HepG2 (cell line): ENCODE measurements around the gene KIF20A. TPM values are rescaled to one million over a fixed set of nuclear protein-coding genes. Genes with fewer than 3 reads are reported as not detected.

Experiments used
- ATAC-seq: fragments of 200-7000 bp; cut with Tn5 transposase; 3 replicates; pipeline ENCODE4 v1.9.1; 2020; ENCODE audit warnings: mild to moderate bottlenecking, moderate library complexity
- BruUV-seq: library from RNA; stranded (reverse); fragments of 400-500 nt; replicated peaks from 2 replicates; lab custom pipeline; 2021; lab: Mats Ljungman, UMichigan
- CTCF ChIA-PET: fragments of 300-600 bp; formaldehyde crosslinking; extraction: SDS; loops from one replicate; lab custom pipeline; 2021; ENCODE audit warnings: low total read pairs, inconsistent platforms, low intra/inter-chr PET ratio; lab: Yijun Ruan, JAX
- POLR2A ChIA-PET: fragments of 350-600 bp; sonication (Branson Sonifier 250); formaldehyde crosslinking; loops from one replicate; lab custom pipeline; 2020; ENCODE audit warnings: antibody characterized with exemption, inconsistent platforms; lab: Yijun Ruan, JAX
- DNase-seq: peaks from one replicate; pipeline ENCODE4 v3.0.0-alpha.2; 2015; ENCODE audit warnings: low spot score
- FAIRE-seq: peaks from 3 replicates; lab custom pipeline; 2011; peaks lifted over from hg19 to GRCh38; lab: Jason Lieb, UNC
- H2AFZ ChIP-seq: one replicate; pipeline ENCODE4 v1.6.1; 2011; ENCODE audit warnings: low read length, inconsistent platforms
- H3K27ac ChIP-seq: fragments of 300-600 bp; 3 replicates; pipeline ENCODE4 v1.8.0; 2011; ENCODE audit warnings: mixed run types, mild to moderate bottlenecking, mixed read lengths, low read length, inconsistent platforms; ENCODE audit not compliant: insufficient read depth; ENCODE audit errors: extremely low read length
- H3K27me3 ChIP-seq, 2 experiments: fragments of 200-600 bp in 1 of 2; 2 replicates in 1 of 2; 3 replicates in 1 of 2; pipeline versions ENCODE4 v1.6.0 to v1.8.0; 2011; ENCODE audit warnings: low read length in 2 of 2, mild to moderate bottlenecking in 2 of 2, moderate library complexity in 2 of 2, inconsistent platforms in 1 of 2; ENCODE audit not compliant: insufficient read depth in 2 of 2, control insufficient read depth in 1 of 2
- H3K36me3 ChIP-seq, 2 experiments: fragments of 200-600 bp in 1 of 2; replicated peaks in 1 of 2; 2 replicates in 1 of 2; 3 replicates in 1 of 2; pipeline versions ENCODE4 v1.5.1 to v1.8.0; 2011; ENCODE audit warnings: low read length in 2 of 2, inconsistent platforms in 1 of 2; ENCODE audit not compliant: insufficient read depth in 2 of 2, control insufficient read depth in 1 of 2
- H3K4me1 ChIP-seq: 2 replicates; pipeline ENCODE4 v1.5.1; 2012; ENCODE audit warnings: low read length, inconsistent platforms; ENCODE audit not compliant: insufficient read depth
- H3K4me2 ChIP-seq: 2 replicates; pipeline ENCODE4 v1.6.0; 2011; ENCODE audit warnings: low read depth, low read length, inconsistent platforms
- H3K4me3 ChIP-seq, 3 experiments: fragments of 200-600 bp in 1 of 3; sonication (generic), shearing (Covaris generic) in 1 of 3; replicated peaks in 1 of 3; 2 replicates each; pipeline ENCODE4 v1.5.1; 2011 to 2016; ENCODE audit warnings: low read length in 3 of 3, inconsistent platforms in 2 of 3, low read depth in 2 of 3, mild to moderate bottlenecking in 2 of 3, control low read depth in 1 of 3, mixed read lengths in 1 of 3; ENCODE audit not compliant: insufficient read depth in 1 of 3
- H3K79me2 ChIP-seq: one replicate; pipeline ENCODE4 v1.6.1; 2011; ENCODE audit warnings: low read length, inconsistent platforms; ENCODE audit not compliant: insufficient read depth
- H3K9ac ChIP-seq: 2 replicates; pipeline ENCODE4 v1.6.0; 2011; ENCODE audit warnings: mild to moderate bottlenecking, low read depth, low read length, inconsistent platforms; ENCODE audit not compliant: insufficient read depth
- H3K9me3 ChIP-seq: 2 replicates; pipeline ENCODE4 v1.5.1; 2012; ENCODE audit warnings: mild to moderate bottlenecking, low read length
- H4K20me1 ChIP-seq: 2 replicates; pipeline ENCODE4 v1.6.0; 2011; ENCODE audit warnings: inconsistent platforms, mild to moderate bottlenecking, low read length, moderate library complexity; ENCODE audit not compliant: insufficient read depth
- ELF3 ChIP-seq: IDR thresholded peaks from 2 replicates; pipeline ENCODE4 v1.6.1; 2016; ENCODE audit warnings: missing genetic modification reagents, missing compliant biosample characterization
- KIAA2018 ChIP-seq: sonication (generic); formaldehyde crosslinking; IDR thresholded peaks from 2 replicates; pipeline ENCODE4 v1.5.0; 2020; ENCODE audit warnings: mild to moderate bottlenecking, missing genetic modification reagents, borderline replicate concordance
- NFE2L2 ChIP-seq: fragments of 150-350 bp; IDR thresholded peaks from 2 replicates; pipeline ENCODE4 v1.6.1; 2014; ENCODE audit warnings: low read length
- RAD51 ChIP-seq: fragments of 450-650 bp; IDR thresholded peaks from 2 replicates; pipeline ENCODE4 v1.6.1; 2016; ENCODE audit warnings: borderline replicate concordance
- SETDB1 ChIP-seq: sonication (generic); formaldehyde crosslinking; IDR thresholded peaks from 2 replicates; pipeline ENCODE4 v1.5.1; 2020; ENCODE audit warnings: missing genetic modification reagents, mild to moderate bottlenecking, borderline replicate concordance
- TFE3 ChIP-seq: IDR thresholded peaks from 2 replicates; pipeline ENCODE4 v1.6.1; 2016
- TGIF2 ChIP-seq: IDR thresholded peaks from 2 replicates; pipeline ENCODE4 v1.6.1; 2016; ENCODE audit warnings: control low read depth, missing compliant biosample characterization
- ZBTB14 ChIP-seq: sonication (generic); formaldehyde crosslinking; IDR thresholded peaks from 2 replicates; pipeline ENCODE4 v1.4.0; 2020; ENCODE audit warnings: missing genetic modification reagents
- ZNF503 ChIP-seq: sonication (generic); formaldehyde crosslinking; IDR thresholded peaks from 2 replicates; pipeline ENCODE4 v1.4.0; 2020; ENCODE audit warnings: missing genetic modification reagents
- WGBS: methylation state at CpG from one replicate; pipeline ENCODE4 v1.1.6; 2017; ENCODE audit warnings: low lambda C conversion rate; 5-methylcytosine and 5-hydroxymethylcytosine counted together
- in situ Hi-C: cut with HindIII; loops from 2 replicates; pipeline ENCODE4 v1.10.0; 2017; ENCODE audit warnings: low pct_unique_long_range_greater_than_20kb; ENCODE audit not compliant: extremely low pct_ligation_motif_present
- intact Hi-C: fragments of 100-400 bp; cut with micrococcal nuclease; formaldehyde crosslinking; loops from one replicate; pipeline ENCODE4 v1.10.0; 2022; ENCODE audit not compliant: unreplicated experiment
- polyA plus RNA-seq, 8 experiments: library from polyadenylated mRNA; depleted of rRNA in 3 of 8; stranded (reverse) in 7 of 8; unstranded in 1 of 8; fragments of >200 nt; fragmentation: Illumina TruSeq in 4 of 8; extraction: Trizol in 4 of 8; gene quantifications; 2 replicates each; pipeline versions ENCODE4 v1.2.1 to v1.2.3, GENCODE V29; 2011 to 2016; ENCODE audit warnings: low read depth in 4 of 8, missing spikeins in 1 of 8, mixed read lengths in 1 of 8; ENCODE audit not compliant: insufficient read depth in 1 of 8
- total RNA-seq, 5 experiments: library from RNA; depleted of rRNA; stranded (reverse); fragments of >200 nt; fragmentation: Illumina TruSeq; extraction: Trizol; gene quantifications; 2 replicates each; pipeline ENCODE4 v1.2.3, GENCODE V29; 2016; ENCODE audit warnings: low read depth in 1 of 5

KIF20A gene
- total and polyA plus RNA-seq, 2 of the 13 experiments (the other 11 are each of a cell fraction or from before 2014, with no cell fraction given): 17.1 to 66.8 TPM

GRCh38 chr5:138213161-138214029 is 34.5 kb downstream of the KIF20A start, which contains the start of gene CDC23:
Gene CDC23, minus strand, starts transcription at chr5:138213323. Its CDS starts 11 bp downstream, at chr5:138213312.
- Histone ChIP-seq H3K4me1 (peaks cover 20% of the 10 kb centered on the region), H2AFZ (peak within 1 kb of the TSS; percentile 76), H3K79me2 (peaks cover 35% of the 10 kb centered on the region), H3K4me3 (peak within 1 kb of the TSS; percentile 79 to 98 (median 97)), H3K27me3 (no peaks in the 10 kb centered on the region; a peak in 1 of 5 replicates), H4K20me1 (no peaks in the 10 kb centered on the region), H3K36me3 (peaks cover 5 to 8% of the 10 kb centered on the region in 2 experiments; a peak in 3 of 5 replicates), H3K9ac (peak within 1 kb of the TSS; percentile 95), H3K27ac (peak within 1 kb of the TSS; percentile 83), H3K4me2 (peak within 1 kb of the TSS; percentile 87), H3K9me3 (no peaks in the 10 kb centered on the region)
- ChIA-PET POLR2A (interaction anchor here (0.7 to 1.8 kb wide), 10 partner anchors 12 to 330 kb away, joined by 3 to 7 read pairs (median 4); partner anchors contain the start of genes CDC25C, ETF1, FAM53C and KIF20A), CTCF (no interaction called here)
- under 1% methylated on average over 24 of the region's 32 CpGs for WGBS
- FAIRE-seq (peak; percentile 97), ATAC-seq (peak; percentile 97), DNase-seq (peak; percentile 99)
- BruUV-seq: no TSS peak
- intact Hi-C loops: loop anchor here (1.0 kb wide), 1 partner anchor 35 kb away; the partner anchor contains the start of gene BRD8
- in situ Hi-C loops: no loop called here
- no peak for TF ChIP-seq RAD51
- peak; percentile 25; the same call in 1 of the 2 replicates for TF ChIP-seq TGIF2 (CRISPR knock-in tag)
- TF ChIP-seq NFE2L2: no peak
- TF ChIP-seq ZNF503 (CRISPR knock-in tag): no peak
- TF ChIP-seq TFE3 (CRISPR knock-in tag): no peak
- TF ChIP-seq SETDB1 (CRISPR knock-in tag): no peak
- no peak for TF ChIP-seq KIAA2018
- TF ChIP-seq ELF3 (CRISPR knock-in tag): no peak
- no peak for TF ChIP-seq ZBTB14
